ENCODE results near the gene DNAJA4. TPM values are rescaled to one million over a fixed set of nuclear protein-coding genes. Genes with fewer than 3 reads are reported as not detected.

The DNAJA4 gene
- 10 to 100 TPM; 23.2 to 28.8 (median 26.3) TPM for total RNA-seq
- 13.0 TPM for total RNA-seq (2013)

DNA sequence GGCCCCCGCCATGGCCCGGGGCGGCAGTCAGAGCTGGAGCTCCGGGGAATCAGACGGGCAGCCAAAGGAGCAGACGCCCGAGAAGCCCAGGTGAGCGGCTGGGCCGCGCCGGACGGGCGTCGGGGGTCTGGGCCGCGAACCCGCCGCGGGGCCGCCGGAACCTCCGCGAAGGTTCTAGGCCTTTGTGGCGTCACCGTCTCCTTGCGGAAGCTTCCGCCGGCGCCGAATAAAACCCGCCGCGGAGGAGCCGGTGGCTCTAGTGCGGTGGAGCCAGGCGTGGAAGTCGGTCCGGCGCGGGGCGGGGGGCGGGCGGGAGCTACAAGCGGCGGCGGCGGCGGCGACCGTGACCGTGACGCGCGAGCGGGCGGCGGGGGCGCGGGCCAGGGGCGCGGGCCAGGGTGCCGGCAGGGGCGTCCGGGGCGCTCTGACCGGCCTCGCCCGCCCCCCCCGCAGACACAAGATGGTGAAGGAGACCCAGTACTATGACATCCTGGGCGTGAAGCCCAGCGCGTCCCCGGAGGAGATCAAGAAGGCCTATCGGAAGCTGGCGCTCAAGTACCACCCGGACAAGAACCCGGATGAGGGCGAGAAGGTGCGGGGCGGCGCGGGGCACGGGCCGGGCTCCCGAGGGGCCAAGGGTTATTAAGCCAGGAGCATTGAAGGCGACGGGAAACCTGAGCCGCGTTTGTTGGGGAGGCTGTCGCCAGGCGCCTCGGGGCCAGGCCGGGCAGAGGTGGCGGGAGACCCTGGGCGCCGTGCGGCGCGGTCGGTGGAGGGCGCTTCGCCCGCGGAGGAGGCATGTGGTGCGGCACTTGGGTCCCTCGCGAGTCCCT is at the start of gene DNAJA4:
Gene DNAJA4, plus strand, starts transcription at position 259 of the 833 bp plus-strand sequence. Its CDS starts 202 bp downstream, at position 461.
- peak within 1 kb of the TSS; percentile 78 to 82 for H3K27ac Mint-ChIP-seq
- peak within 1 kb of the TSS; percentile 87 for H3K4me3 Mint-ChIP-seq
- H3K27me3 Mint-ChIP-seq (ENCODE audit: low read depth in 2 of 2): peaks cover 0 to 6% of the 10 kb centered on the region in 2 donors
- H3K27me3 ChIP-seq (ENCODE audit: control insufficient read depth, insufficient read depth, low read length): no peaks in the 10 kb centered on the region
- no peaks in the 10 kb centered on the region for H3K9me3 Mint-ChIP-seq
- H3K36me3 Mint-ChIP-seq: no peaks in the 10 kb centered on the region
- 6% methylated on average over 107 of the region's 107 CpGs for WGBS (ENCODE audit: insufficient coverage)
- peaks cover 10 to 11% of the 10 kb centered on the region in 2 donors for H3K4me1 Mint-ChIP-seq
- intact Hi-C loops (cut with micrococcal nuclease): loop anchor here (1.0 kb wide), 1 partner anchor 35 kb away; the partner anchor contains the start of gene SKIC8
- no peaks in the 10 kb centered on the region for H3K36me3 ChIP-seq (ENCODE audit: control insufficient read depth, insufficient read depth, low read length)
- no peaks in the 10 kb centered on the region for H3K9me3 ChIP-seq (ENCODE audit: control insufficient read depth, insufficient read depth, low read length)
- H3K4me1 ChIP-seq (ENCODE audit: control insufficient read depth, insufficient read depth, low read length): peaks cover 10% of the 10 kb centered on the region
- DNase-seq (peak; percentile 54 to 80), ATAC-seq (peak; percentile 77 to 83 (median 81))
- H3K27ac ChIP-seq (ENCODE audit: low read length): peak within 1 kb of the TSS; percentile 46
- H3K4me3 ChIP-seq (ENCODE audit: low read length): peak within 1 kb of the TSS; percentile 54
- TF ChIP-seq, protein P1, sequence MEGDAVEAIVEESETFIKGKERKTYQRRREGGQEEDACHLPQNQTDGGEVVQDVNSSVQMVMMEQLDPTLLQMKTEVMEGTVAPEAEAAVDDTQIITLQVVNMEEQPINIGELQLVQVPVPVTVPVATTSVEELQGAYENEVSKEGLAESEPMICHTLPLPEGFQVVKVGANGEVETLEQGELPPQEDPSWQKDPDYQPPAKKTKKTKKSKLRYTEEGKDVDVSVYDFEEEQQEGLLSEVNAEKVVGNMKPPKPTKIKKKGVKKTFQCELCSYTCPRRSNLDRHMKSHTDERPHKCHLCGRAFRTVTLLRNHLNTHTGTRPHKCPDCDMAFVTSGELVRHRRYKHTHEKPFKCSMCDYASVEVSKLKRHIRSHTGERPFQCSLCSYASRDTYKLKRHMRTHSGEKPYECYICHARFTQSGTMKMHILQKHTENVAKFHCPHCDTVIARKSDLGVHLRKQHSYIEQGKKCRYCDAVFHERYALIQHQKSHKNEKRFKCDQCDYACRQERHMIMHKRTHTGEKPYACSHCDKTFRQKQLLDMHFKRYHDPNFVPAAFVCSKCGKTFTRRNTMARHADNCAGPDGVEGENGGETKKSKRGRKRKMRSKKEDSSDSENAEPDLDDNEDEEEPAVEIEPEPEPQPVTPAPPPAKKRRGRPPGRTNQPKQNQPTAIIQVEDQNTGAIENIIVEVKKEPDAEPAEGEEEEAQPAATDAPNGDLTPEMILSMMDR (IDR thresholded peaks at IDR 0.05): no peak

DNA sequence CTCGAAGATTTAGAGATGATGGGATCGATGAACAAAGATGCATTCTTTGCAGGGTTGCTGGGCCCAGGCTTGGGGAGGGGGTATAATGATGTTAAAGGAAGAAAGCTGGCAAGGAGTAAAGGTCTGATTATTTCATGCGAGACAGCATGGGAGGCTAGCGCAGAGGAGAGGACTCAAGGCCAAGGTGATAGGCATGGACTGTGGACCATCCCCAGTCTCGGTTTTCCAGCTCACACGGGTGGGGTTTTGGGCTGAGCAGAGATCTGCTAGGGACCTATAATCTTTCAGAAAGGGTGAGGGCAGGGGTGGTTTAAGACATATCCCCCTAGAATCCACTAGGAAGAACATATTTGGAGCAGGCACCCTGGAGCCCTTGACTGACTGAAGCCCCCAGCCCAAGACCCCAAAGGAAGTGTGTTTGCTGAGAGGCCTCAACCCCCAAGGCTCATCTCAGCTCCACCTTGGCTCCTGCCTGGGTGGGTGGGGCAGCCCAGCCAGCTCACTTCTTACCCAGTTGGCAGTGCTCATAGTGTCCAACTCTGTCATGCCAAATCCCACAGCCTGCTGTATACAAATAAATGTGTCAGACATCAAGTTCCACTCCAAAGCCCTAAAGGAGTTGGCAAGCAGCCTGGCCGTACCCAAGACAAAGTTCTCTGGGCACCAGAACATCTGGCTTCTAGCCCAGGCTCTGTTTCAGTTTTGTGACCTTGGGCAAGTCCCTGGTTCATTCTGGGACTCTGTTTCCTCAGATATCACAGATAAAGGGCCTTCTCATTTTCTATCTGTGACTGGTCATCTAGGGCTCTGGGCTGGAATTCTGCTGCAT is 47.9 kb upstream of the DNAJA4 start:
- H3K4me3 ChIP-seq (ENCODE audit: low read length): no peak overlapping the region
- WGBS (ENCODE audit: insufficient coverage): 89% methylated on average over 7 of the region's 7 CpGs
- H3K36me3 ChIP-seq (ENCODE audit: control insufficient read depth, insufficient read depth, low read length): no peaks in the 10 kb centered on the region
- TF ChIP-seq, protein P1 (IDR thresholded peaks at IDR 0.05): no peak
- H3K4me1 ChIP-seq (ENCODE audit: control insufficient read depth, insufficient read depth, low read length): no peaks in the 10 kb centered on the region
- no peaks in the 10 kb centered on the region for H3K4me1 Mint-ChIP-seq
- H3K27ac Mint-ChIP-seq: no peak overlapping the region
- H3K27me3 Mint-ChIP-seq (ENCODE audit: low read depth in 2 of 2): peaks cover 3 to 12% of the 10 kb centered on the region in 2 donors
- no peaks in the 10 kb centered on the region for H3K36me3 Mint-ChIP-seq
- no peaks in the 10 kb centered on the region for H3K9me3 Mint-ChIP-seq
- H3K27ac ChIP-seq (ENCODE audit: low read length): no peak overlapping the region
- DNase-seq (no peak), ATAC-seq (no peak)
- H3K4me3 Mint-ChIP-seq: no peak overlapping the region
- intact Hi-C loops (cut with micrococcal nuclease): no loop called here
- H3K9me3 ChIP-seq (ENCODE audit: control insufficient read depth, insufficient read depth, low read length): no peaks in the 10 kb centered on the region
- no peaks in the 10 kb centered on the region for H3K27me3 ChIP-seq (ENCODE audit: control insufficient read depth, insufficient read depth, low read length)

DNA sequence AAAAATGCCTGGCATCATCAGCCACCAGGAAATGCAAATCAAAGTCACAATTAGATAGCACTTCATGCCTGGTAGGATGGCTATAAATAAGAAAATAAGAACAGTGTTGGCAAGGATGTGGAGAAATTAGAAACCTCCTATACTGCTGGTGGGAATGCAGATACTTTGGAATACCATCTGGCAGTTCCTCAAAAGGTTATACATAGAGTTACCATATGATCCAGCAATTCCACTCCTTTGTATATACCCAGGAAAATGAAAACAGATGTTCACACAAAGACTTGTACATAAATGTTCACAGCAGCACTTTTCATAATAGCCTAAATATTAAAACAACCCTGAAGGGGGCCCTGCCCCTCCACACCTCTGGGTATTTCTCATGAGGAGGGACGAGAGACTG is 43.6 kb upstream of the DNAJA4 start:
- no peak overlapping the region for H3K4me3 ChIP-seq (ENCODE audit: low read length)
- intact Hi-C loops (cut with micrococcal nuclease): no loop called here
- H3K9me3 Mint-ChIP-seq: no peaks in the 10 kb centered on the region
- H3K4me1 Mint-ChIP-seq: peaks cover 0 to 6% of the 10 kb centered on the region in 2 donors
- H3K27ac ChIP-seq (ENCODE audit: low read length): no peak overlapping the region
- 50% methylated on average over 1 of the region's 1 CpG for WGBS (ENCODE audit: insufficient coverage)
- peaks cover 6% of the 10 kb centered on the region for H3K4me1 ChIP-seq (ENCODE audit: control insufficient read depth, insufficient read depth, low read length)
- no peak for DNase-seq
- no peak for ATAC-seq
- TF ChIP-seq, protein P1 (IDR thresholded peaks at IDR 0.05): no peak
- H3K36me3 Mint-ChIP-seq: no peaks in the 10 kb centered on the region
- H3K27ac Mint-ChIP-seq: no peak overlapping the region
- H3K4me3 Mint-ChIP-seq: no peak overlapping the region
- H3K36me3 ChIP-seq (ENCODE audit: control insufficient read depth, insufficient read depth, low read length): no peaks in the 10 kb centered on the region
- no peaks in the 10 kb centered on the region for H3K9me3 ChIP-seq (ENCODE audit: control insufficient read depth, insufficient read depth, low read length)
- H3K27me3 ChIP-seq (ENCODE audit: control insufficient read depth, insufficient read depth, low read length): no peaks in the 10 kb centered on the region
- peaks cover 0 to 3% of the 10 kb centered on the region in 2 donors for H3K27me3 Mint-ChIP-seq (ENCODE audit: low read depth in 2 of 2)
